ENCODE data around the gene CORO1A.
"Not testable (repeated sequence)": the region's sequence is repeated elsewhere in the genome, so short reads cannot be mapped to it uniquely, and the experiment has no call there.

Gene CORO1A

DNA sequence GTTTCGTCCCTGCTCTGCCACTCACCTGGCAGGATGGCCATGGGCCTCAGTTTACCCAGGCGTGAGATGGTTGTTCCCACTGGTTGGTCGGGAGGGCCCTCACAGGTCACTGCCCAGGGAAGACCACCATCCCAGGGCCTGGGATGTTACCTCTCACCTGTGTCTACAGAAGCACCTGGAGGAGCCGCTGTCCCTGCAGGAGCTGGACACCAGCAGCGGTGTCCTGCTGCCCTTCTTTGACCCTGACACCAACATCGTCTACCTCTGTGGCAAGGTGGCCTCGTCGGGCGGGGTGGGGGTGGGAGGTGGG is 4.1 kb downstream of the CORO1A start:
- H2AFZ ChIP-seq (ENCODE audit: low read length, unreplicated experiment), result no peak overlapping the region
- no peaks in the 10 kb centered on the region for H3K36me3 ChIP-seq (ENCODE audit: insufficient read depth, low read length)
- H3K4me1 ChIP-seq (ENCODE audit: control insufficient read depth, insufficient read depth, low read length, unreplicated experiment), result no peaks in the 10 kb centered on the region
- no peaks in the 10 kb centered on the region for H3K27me3 ChIP-seq (ENCODE audit: insufficient read depth, low read length)
- H3K27ac ChIP-seq (ENCODE audit: low read depth, low read length), result no peak overlapping the region
- no peak overlapping the region for H3K4me3 ChIP-seq (ENCODE audit: low read depth, low read length)
- no peaks in the 10 kb centered on the region for H3K79me2 ChIP-seq (ENCODE audit: control insufficient read depth, insufficient read depth, low read length, unreplicated experiment)

GRCh38 chr16:30187971-30188561 is 4.7 kb downstream of the CORO1A start:
- Histone ChIP-seq H3K4me3 (ENCODE audit: low read depth, low read length) (no peak overlapping the region), H3K79me2 (ENCODE audit: control insufficient read depth, insufficient read depth, low read length, unreplicated experiment) (no peaks in the 10 kb centered on the region), H3K27ac (ENCODE audit: low read depth, low read length) (no peak overlapping the region), H3K4me1 (ENCODE audit: control insufficient read depth, insufficient read depth, low read length, unreplicated experiment) (no peaks in the 10 kb centered on the region), H2AFZ (ENCODE audit: low read length, unreplicated experiment) (no peak overlapping the region), H3K36me3 (ENCODE audit: insufficient read depth, low read length) (no peaks in the 10 kb centered on the region), H3K27me3 (ENCODE audit: insufficient read depth, low read length) (no peaks in the 10 kb centered on the region)

- not testable (repeated sequence) for H3K36me3 ChIP-seq (ENCODE audit: insufficient read depth, low read length); H3K4me3 ChIP-seq (ENCODE audit: low read depth, low read length); H3K4me1 ChIP-seq (ENCODE audit: control insufficient read depth, insufficient read depth, low read length, unreplicated experiment); H3K79me2 ChIP-seq (ENCODE audit: control insufficient read depth, insufficient read depth, low read length, unreplicated experiment); H3K27ac ChIP-seq (ENCODE audit: low read depth, low read length); H2AFZ ChIP-seq (ENCODE audit: low read length, unreplicated experiment); H3K27me3 ChIP-seq (ENCODE audit: insufficient read depth, low read length)
Observed at GRCh38 chr16:30191158-30191557, 7.8 kb downstream of the CORO1A start.

GRCh38 chr16:30193098-30193497 is 9.7 kb downstream of the CORO1A start:
- not testable (repeated sequence) for H2AFZ ChIP-seq (ENCODE audit: low read length, unreplicated experiment); H3K79me2 ChIP-seq (ENCODE audit: control insufficient read depth, insufficient read depth, low read length, unreplicated experiment); H3K27ac ChIP-seq (ENCODE audit: low read depth, low read length); H3K36me3 ChIP-seq (ENCODE audit: insufficient read depth, low read length); H3K4me1 ChIP-seq (ENCODE audit: control insufficient read depth, insufficient read depth, low read length, unreplicated experiment); H3K27me3 ChIP-seq (ENCODE audit: insufficient read depth, low read length); H3K4me3 ChIP-seq (ENCODE audit: low read depth, low read length)

DNA sequence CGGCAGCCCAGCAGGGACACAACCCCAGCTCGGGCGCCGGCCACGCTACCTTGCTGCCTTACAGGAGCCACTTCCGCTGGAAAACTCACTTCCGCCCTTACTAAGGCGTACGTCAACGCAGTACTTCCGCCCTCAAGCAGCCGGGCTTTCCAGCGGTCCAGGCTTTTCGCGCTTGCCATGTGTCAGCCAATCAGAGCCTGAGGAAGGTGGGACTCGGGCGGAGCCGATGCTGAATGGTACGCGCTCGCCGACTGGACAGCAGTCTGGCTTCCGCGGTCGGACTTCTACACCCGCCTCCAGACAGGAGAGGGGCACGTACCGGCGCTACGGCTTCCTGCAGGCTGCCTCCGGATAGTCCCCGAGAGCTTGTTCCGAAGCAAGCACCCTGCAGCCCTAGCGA is 10.2 kb downstream of the CORO1A start, which contains the start of the genes BOLA2B and SLX1A:
BOLA2B (minus strand) TSS at position 52 of the 400 bp plus-strand sequence. CDS start 71 bp downstream, outside the sequence.
SLX1A (plus strand) TSS at position 261 of the 400 bp plus-strand sequence. CDS start 210 bp downstream, outside the sequence.
- H3K4me3 ChIP-seq (ENCODE audit: low read depth, low read length), result peak within 1 kb of the TSS; percentile 68

DNA sequence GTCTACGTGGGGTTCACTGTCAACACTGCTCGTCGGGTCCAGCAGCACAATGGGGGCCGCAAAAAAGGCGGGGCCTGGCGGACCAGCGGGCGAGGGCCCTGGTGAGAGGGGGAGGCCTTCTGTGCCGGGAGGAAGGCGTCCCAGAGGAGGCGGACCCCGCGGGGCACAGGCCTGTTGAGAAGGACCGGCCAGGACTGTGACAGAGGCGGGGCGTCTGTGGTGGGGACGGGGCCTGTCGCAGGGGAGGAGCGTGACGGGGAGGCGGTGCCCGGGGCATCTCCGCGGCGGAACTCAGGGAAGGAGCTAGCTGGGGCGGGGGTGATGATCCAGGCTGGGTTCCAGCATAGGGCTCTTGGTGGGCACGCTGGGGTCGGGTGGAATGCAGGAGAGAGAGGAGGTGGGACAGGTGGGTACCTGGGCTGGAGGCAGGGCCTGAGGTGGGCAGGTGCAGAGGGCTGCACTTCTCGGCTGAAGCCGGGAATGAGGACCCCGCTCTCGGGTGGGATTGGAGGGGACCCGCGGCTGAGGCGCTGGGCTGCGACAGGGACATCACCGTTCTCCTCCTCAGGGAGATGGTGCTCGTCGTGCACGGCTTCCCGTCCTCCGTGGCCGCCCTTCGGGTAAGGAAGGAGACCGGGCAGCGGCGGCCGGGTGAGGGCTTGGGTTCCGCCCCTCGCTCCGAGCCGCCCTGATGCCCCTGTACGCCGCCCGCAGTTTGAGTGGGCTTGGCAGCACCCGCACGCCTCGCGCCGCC is 10.9 kb downstream of the CORO1A start:
- H2AFZ ChIP-seq (ENCODE audit: low read length, unreplicated experiment); H3K27me3 ChIP-seq (ENCODE audit: insufficient read depth, low read length); H3K27ac ChIP-seq (ENCODE audit: low read depth, low read length); H3K4me1 ChIP-seq (ENCODE audit: control insufficient read depth, insufficient read depth, low read length, unreplicated experiment); H3K36me3 ChIP-seq (ENCODE audit: insufficient read depth, low read length); H3K79me2 ChIP-seq (ENCODE audit: control insufficient read depth, insufficient read depth, low read length, unreplicated experiment): not testable (repeated sequence)
- H3K4me3 ChIP-seq (ENCODE audit: low read depth, low read length), result peak overlapping the region; percentile 68

More for the DNA sequence above, 10.2 kb downstream of the CORO1A start, which contains the start of the genes BOLA2B and SLX1A:
- H3K4me1 ChIP-seq (ENCODE audit: control insufficient read depth, insufficient read depth, low read length, unreplicated experiment); H3K27ac ChIP-seq (ENCODE audit: low read depth, low read length); H3K79me2 ChIP-seq (ENCODE audit: control insufficient read depth, insufficient read depth, low read length, unreplicated experiment); H2AFZ ChIP-seq (ENCODE audit: low read length, unreplicated experiment); H3K36me3 ChIP-seq (ENCODE audit: insufficient read depth, low read length); H3K27me3 ChIP-seq (ENCODE audit: insufficient read depth, low read length): not testable (repeated sequence)

DNA sequence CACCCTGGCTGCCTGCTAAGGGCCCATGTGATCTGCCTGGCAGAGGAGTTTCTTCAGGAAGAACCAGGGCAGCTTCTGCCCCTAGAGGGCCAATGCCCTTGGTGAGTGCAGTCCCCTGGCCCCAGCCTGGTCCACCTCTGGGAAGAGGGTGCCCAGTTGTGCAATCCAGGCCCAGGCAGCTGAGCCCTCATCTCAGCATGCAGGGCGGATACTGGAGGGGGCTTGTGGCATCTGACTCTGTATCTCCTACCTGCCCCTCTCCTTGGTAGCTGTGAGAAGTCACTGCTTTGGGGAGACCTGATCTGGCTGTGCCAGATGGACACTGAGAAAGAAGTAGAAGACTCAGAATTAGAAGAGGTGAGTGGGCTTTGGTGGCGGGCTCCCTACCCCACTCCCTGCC is 13.6 kb downstream of the CORO1A start:
- not testable (repeated sequence) for H3K4me3 ChIP-seq (ENCODE audit: low read depth, low read length); H3K4me1 ChIP-seq (ENCODE audit: control insufficient read depth, insufficient read depth, low read length, unreplicated experiment); H3K27me3 ChIP-seq (ENCODE audit: insufficient read depth, low read length); H3K27ac ChIP-seq (ENCODE audit: low read depth, low read length); H2AFZ ChIP-seq (ENCODE audit: low read length, unreplicated experiment); H3K36me3 ChIP-seq (ENCODE audit: insufficient read depth, low read length); H3K79me2 ChIP-seq (ENCODE audit: control insufficient read depth, insufficient read depth, low read length, unreplicated experiment)

- not testable (repeated sequence) for H3K79me2 ChIP-seq (ENCODE audit: control insufficient read depth, insufficient read depth, low read length, unreplicated experiment); H3K4me3 ChIP-seq (ENCODE audit: low read depth, low read length); H2AFZ ChIP-seq (ENCODE audit: low read length, unreplicated experiment); H3K4me1 ChIP-seq (ENCODE audit: control insufficient read depth, insufficient read depth, low read length, unreplicated experiment); H3K27ac ChIP-seq (ENCODE audit: low read depth, low read length); H3K27me3 ChIP-seq (ENCODE audit: insufficient read depth, low read length); H3K36me3 ChIP-seq (ENCODE audit: insufficient read depth, low read length)
Observed at GRCh38 chr16:30199049-30199448, 15.6 kb downstream of the CORO1A start, which contains the start of gene SULT1A3. TSS of gene SULT1A3 (plus strand) at chr16:30199255. CDS start at chr16:30200729, 1,474 bp downstream.

DNA sequence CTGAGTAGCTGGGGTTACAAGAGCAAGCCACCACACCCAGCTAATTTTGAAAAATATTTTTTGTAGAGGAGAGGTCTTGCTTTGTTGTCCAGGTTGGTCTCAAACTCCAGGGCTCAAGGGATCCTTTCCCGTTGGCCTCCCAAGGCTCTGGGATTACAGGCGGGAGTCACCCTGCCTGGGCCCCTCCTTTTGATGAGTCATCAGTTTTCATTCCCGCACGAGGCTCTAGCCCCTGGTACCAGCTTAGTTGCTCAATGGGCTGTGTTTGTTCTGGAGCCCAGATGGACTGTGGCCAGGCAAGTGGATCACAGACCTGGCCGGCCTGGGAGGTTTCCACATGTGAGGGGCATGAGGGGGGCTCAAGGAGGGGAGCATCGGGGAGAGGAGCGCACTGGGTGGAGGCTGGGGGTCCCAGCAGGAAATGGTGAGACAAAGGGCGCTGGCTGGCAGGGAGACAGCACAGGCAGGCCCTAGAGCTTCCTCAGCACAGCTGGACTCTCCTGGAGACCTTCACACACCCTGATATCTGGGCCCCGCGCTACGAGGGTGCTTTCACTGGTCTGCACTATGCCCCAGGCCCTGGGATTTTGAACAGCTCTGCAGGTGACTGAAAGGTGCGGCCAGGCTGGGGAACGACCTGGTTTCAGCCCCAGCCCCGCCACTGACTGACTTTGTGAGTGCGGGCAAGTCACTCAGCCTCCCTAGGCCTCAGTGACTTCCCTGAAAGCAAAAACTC is 16.4 kb downstream of the CORO1A start:
- H3K27me3 ChIP-seq (ENCODE audit: insufficient read depth, low read length); H3K79me2 ChIP-seq (ENCODE audit: control insufficient read depth, insufficient read depth, low read length, unreplicated experiment); H3K36me3 ChIP-seq (ENCODE audit: insufficient read depth, low read length); H3K4me1 ChIP-seq (ENCODE audit: control insufficient read depth, insufficient read depth, low read length, unreplicated experiment); H3K4me3 ChIP-seq (ENCODE audit: low read depth, low read length); H2AFZ ChIP-seq (ENCODE audit: low read length, unreplicated experiment); H3K27ac ChIP-seq (ENCODE audit: low read depth, low read length): not testable (repeated sequence)

DNA sequence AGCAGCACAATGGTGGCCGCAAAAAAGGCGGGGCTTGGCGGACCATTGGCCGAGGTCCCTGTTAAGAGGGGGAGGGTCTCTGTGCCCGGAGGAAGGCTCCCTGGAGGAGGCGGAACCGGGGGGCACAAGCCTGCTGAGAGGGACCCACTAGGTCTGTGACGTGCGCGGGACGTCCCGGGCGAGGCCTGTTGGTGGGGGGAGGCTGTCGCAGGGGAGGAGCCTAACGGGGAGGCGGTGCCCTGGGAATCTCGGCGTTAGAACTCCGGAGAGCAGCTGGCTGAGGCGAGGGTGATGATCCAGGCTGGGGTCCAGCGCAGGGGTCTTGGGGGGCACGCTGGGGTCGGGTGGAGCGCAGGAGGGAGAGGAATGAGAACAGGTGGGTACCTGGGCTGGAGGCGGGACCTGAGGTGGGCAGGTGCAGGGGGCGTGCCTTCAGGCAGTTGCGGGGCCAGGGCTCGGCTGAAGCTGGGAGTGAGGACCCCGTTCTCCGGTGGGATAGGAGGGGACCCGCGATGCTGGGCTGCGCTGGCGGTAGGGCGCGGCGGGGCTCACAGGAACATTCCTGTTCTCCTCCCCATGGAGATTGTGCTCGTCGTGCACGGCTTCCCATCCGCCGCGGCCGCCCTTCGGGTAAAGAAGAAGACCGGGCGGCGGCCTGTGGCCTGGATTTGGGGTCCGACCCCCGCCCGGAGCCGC is 22.3 kb downstream of the CORO1A start:
- not testable (repeated sequence) for H3K27me3 ChIP-seq (ENCODE audit: insufficient read depth, low read length); H3K4me1 ChIP-seq (ENCODE audit: control insufficient read depth, insufficient read depth, low read length, unreplicated experiment); H3K36me3 ChIP-seq (ENCODE audit: insufficient read depth, low read length); H3K27ac ChIP-seq (ENCODE audit: low read depth, low read length); H2AFZ ChIP-seq (ENCODE audit: low read length, unreplicated experiment); H3K79me2 ChIP-seq (ENCODE audit: control insufficient read depth, insufficient read depth, low read length, unreplicated experiment)
- peak overlapping the region; percentile 69; the same call in 1 of the 2 replicates for H3K4me3 ChIP-seq (ENCODE audit: low read depth, low read length)
